HG03175 (cell line): ENCODE results near the gene XXYLT1.
"Not testable (repeated sequence)": the region's sequence is repeated elsewhere in the genome, so short reads cannot be mapped to it uniquely, and the experiment has no call there.

ENCODE experiments used
- ATAC-seq: cut with Tn5 transposase; IDR thresholded peaks from one replicate; pipeline ENCODE4 v1.9.1; 2021; ENCODE audit warnings: mild to moderate bottlenecking, moderate library complexity; ENCODE audit not compliant: unreplicated experiment

The XXYLT1 gene

GRCh38 chr3:195102609-195103467 is 168.1 kb downstream of the XXYLT1 start:
- ATAC-seq = no peak

- ATAC-seq = no peak
Measured at GRCh38 chr3:195101927-195102608, 168.9 kb downstream of the XXYLT1 start.

- peak; percentile 69 for ATAC-seq
Measured at GRCh38 chr3:195101001-195101583, 169.9 kb downstream of the XXYLT1 start.

GRCh38 chr3:195099951-195100785 is 170.8 kb downstream of the XXYLT1 start:
- ATAC-seq = no peak

- no peak for ATAC-seq
Measured at GRCh38 chr3:195098741-195099525, 172.0 kb downstream of the XXYLT1 start.

GRCh38 chr3:195097331-195098255 is 173.4 kb downstream of the XXYLT1 start:
- ATAC-seq = no peak

GRCh38 chr3:195096484-195097330 is 174.3 kb downstream of the XXYLT1 start:
- no peak for ATAC-seq

- ATAC-seq = no peak
Measured at GRCh38 chr3:195096053-195096452, 174.9 kb downstream of the XXYLT1 start.

- ATAC-seq = no peak
Measured at GRCh38 chr3:195095704-195096036, 175.3 kb downstream of the XXYLT1 start.

- ATAC-seq = peak; percentile 59
Measured at GRCh38 chr3:195095035-195095703, 175.8 kb downstream of the XXYLT1 start.

GRCh38 chr3:195094191-195094921 is 176.6 kb downstream of the XXYLT1 start:
- ATAC-seq = peak; percentile 83

GRCh38 chr3:195093731-195094130 is 177.2 kb downstream of the XXYLT1 start:
- ATAC-seq = peak; percentile 19

- not testable (repeated sequence) for ATAC-seq
Measured at GRCh38 chr3:195087840-195088601, 182.9 kb downstream of the XXYLT1 start.

GRCh38 chr3:195087328-195087727 is 183.6 kb downstream of the XXYLT1 start:
- ATAC-seq = no peak

- no peak for ATAC-seq
Measured at GRCh38 chr3:195086885-195087284, 184.1 kb downstream of the XXYLT1 start.

- no peak for ATAC-seq
Measured at GRCh38 chr3:195086341-195086740, 184.6 kb downstream of the XXYLT1 start.
